Liver (tissue), 9 donors: ENCODE data around the gene LCN10. TPM values are rescaled to one million over a fixed set of nuclear protein-coding genes. Genes with fewer than 3 reads are reported as not detected.
A peak's percentile ranks its signal among the peaks of the same experiment; 100 is the strongest.

Experiments
- DNase-seq: peaks from one replicate; pipeline ENCODE4 v3.0.0-alpha.2; 2017; ENCODE audit warnings: low spot score
- H3K27ac ChIP-seq, 2 donors: one replicate each; pipeline ENCODE4 v1.7.0; 2013; ENCODE audit warnings: inconsistent platforms in 2 of 2, low read length in 2 of 2, control low read depth in 1 of 2, low read depth in 1 of 2, mild to moderate bottlenecking in 1 of 2
- H3K27me3 ChIP-seq, 4 donors: one replicate each; pipeline versions ENCODE4 v1.6.1 to v1.7.0; 2013; ENCODE audit warnings: low read length in 3 of 4, inconsistent platforms in 1 of 4, mild to moderate bottlenecking in 1 of 4, moderate library complexity in 1 of 4; ENCODE audit not compliant: control insufficient read depth in 4 of 4, insufficient read depth in 4 of 4
- H3K36me3 ChIP-seq, 4 donors: one replicate each; pipeline versions ENCODE4 v1.6.1 to v1.7.0; 2013; ENCODE audit warnings: low read length in 3 of 4, mild to moderate bottlenecking in 3 of 4, low read depth in 1 of 4, moderate library complexity in 1 of 4; ENCODE audit not compliant: control insufficient read depth in 4 of 4, insufficient read depth in 3 of 4
- H3K4me1 ChIP-seq, 4 donors: one replicate each; pipeline versions ENCODE4 v1.6.1 to v1.7.0; 2013; ENCODE audit warnings: low read length in 3 of 4, mild to moderate bottlenecking in 3 of 4, moderate library complexity in 1 of 4; ENCODE audit not compliant: control insufficient read depth in 4 of 4, insufficient read depth in 4 of 4
- H3K4me3 ChIP-seq, 3 donors: one replicate each; pipeline versions ENCODE4 v1.6.1 to v1.7.0; 2013; ENCODE audit warnings: low read length in 3 of 3, control low read depth in 1 of 3, low read depth in 1 of 3, mild to moderate bottlenecking in 1 of 3
- H3K9ac ChIP-seq, 2 donors: one replicate each; pipeline ENCODE4 v1.7.0; 2013; ENCODE audit warnings: low read length in 2 of 2, mild to moderate bottlenecking in 2 of 2, moderate library complexity in 2 of 2, control low read depth in 1 of 2, low read depth in 1 of 2
- H3K9me3 ChIP-seq, 4 donors: one replicate each; pipeline versions ENCODE4 v1.6.1 to v1.7.0; 2013; ENCODE audit warnings: low read length in 3 of 4; ENCODE audit not compliant: control insufficient read depth in 4 of 4
- ATF3 ChIP-seq: IDR thresholded peaks from 2 replicates; pipeline ENCODE4 v1.6.1; 2016; ENCODE audit warnings: antibody characterized with exemption
- CTCF ChIP-seq: fragments of 150-350 bp; IDR thresholded peaks from 2 replicates; pipeline ENCODE4 v1.5.1; 2017; ENCODE audit warnings: improper control_type of control experiment, low read depth, low read length; ENCODE audit not compliant: missing input control
- EGR1 ChIP-seq, 2 donors: IDR thresholded peaks; 2 replicates each; pipeline ENCODE4 v1.6.1; 2016 to 2018; ENCODE audit warnings: antibody characterized with exemption in 2 of 2, low read depth in 2 of 2
- FOXA1 ChIP-seq: IDR thresholded peaks from 2 replicates; pipeline ENCODE4 v1.6.1; 2016; ENCODE audit warnings: antibody characterized with exemption
- FOXA2 ChIP-seq: IDR thresholded peaks from 2 replicates; pipeline ENCODE4 v1.6.1; 2016; ENCODE audit warnings: antibody characterized with exemption
- GABPA ChIP-seq, 2 donors: IDR thresholded peaks in 1 of 2; conservative IDR thresholded peaks in 1 of 2; 2 replicates each; pipeline ENCODE4 v1.6.1; 2016; ENCODE audit warnings: antibody characterized with exemption in 2 of 2, mild to moderate bottlenecking in 1 of 2, moderate library complexity in 1 of 2
- HNF4G ChIP-seq: IDR thresholded peaks from 2 replicates; pipeline ENCODE4 v1.6.1; 2016; ENCODE audit warnings: antibody characterized with exemption
- JUND ChIP-seq, 2 donors: IDR thresholded peaks; 2 replicates each; pipeline ENCODE4 v1.6.1; 2016; ENCODE audit warnings: antibody characterized with exemption in 2 of 2
- NR2F2 ChIP-seq: IDR thresholded peaks from 2 replicates; pipeline ENCODE4 v1.6.1; 2016; ENCODE audit warnings: antibody characterized with exemption
- RAD21 ChIP-seq, 2 donors: IDR thresholded peaks; 2 replicates each; pipeline ENCODE4 v1.6.1; 2016; ENCODE audit warnings: antibody characterized with exemption in 2 of 2, mild to moderate bottlenecking in 2 of 2
- RXRA ChIP-seq, 2 donors: IDR thresholded peaks; 2 replicates each; pipeline ENCODE4 v1.6.1; 2017 to 2018; ENCODE audit warnings: antibody characterized with exemption in 2 of 2, mild to moderate bottlenecking in 1 of 2
- SP1 ChIP-seq: IDR thresholded peaks from 2 replicates; pipeline ENCODE4 v1.6.1; 2018; ENCODE audit warnings: antibody characterized with exemption, mild to moderate bottlenecking
- TAF1 ChIP-seq: conservative IDR thresholded peaks from 2 replicates; pipeline ENCODE4 v1.6.1; 2016; ENCODE audit warnings: antibody characterized with exemption, mild to moderate bottlenecking
- YY1 ChIP-seq: IDR thresholded peaks from 2 replicates; pipeline ENCODE4 v1.6.1; 2016; ENCODE audit warnings: antibody characterized with exemption, mild to moderate bottlenecking
- ZBTB33 ChIP-seq: IDR thresholded peaks from 2 replicates; pipeline ENCODE4 v1.6.1; 2016; ENCODE audit warnings: antibody characterized with exemption
- WGBS: extraction: QIAGEN DNeasy Blood & Tissue Kit; methylation state at CpG from one replicate; pipeline ENCODE4 v1.1.7; 2013; 5-methylcytosine and 5-hydroxymethylcytosine counted together
- polyA plus RNA-seq, 2 donors: library from polyadenylated mRNA; stranded (reverse) in 1 of 2; unstranded in 1 of 2; fragments of 200-250 nt in 1 of 2; fragments of >200 nt in 1 of 2; fragmentation: Nextera tagmentation in 1 of 2; extraction: Ambion mirVana in 1 of 2; gene quantifications; one replicate each; pipeline versions ENCODE4 v1.2.1 to v1.2.3, GENCODE V29; 2013 to 2015
- total RNA-seq, 2 donors: library from RNA; depleted of rRNA; stranded (reverse); fragments of >200 nt; gene quantifications; one replicate each; pipeline ENCODE4 v1.2.3, GENCODE V29; 2014
- TF ChIP-seq, protein P1 (sequence below): IDR thresholded peaks from 2 replicates; pipeline ENCODE4 v1.6.1; 2016; ENCODE audit warnings: antibody characterized with exemption
- TF ChIP-seq, protein P2 (sequence below): IDR thresholded peaks from 2 replicates; pipeline ENCODE4 v1.6.1; 2016; ENCODE audit warnings: antibody characterized with exemption, mild to moderate bottlenecking
- donor health status: healthy.
- donor health status: healthy.
- donor health status: healthy.
- donor health status: healthy.
- donor health status: healthy.

The LCN10 gene
- total and polyA plus RNA-seq, 4 donors = 0.08 to 0.14 (median 0.11) TPM

DNA sequence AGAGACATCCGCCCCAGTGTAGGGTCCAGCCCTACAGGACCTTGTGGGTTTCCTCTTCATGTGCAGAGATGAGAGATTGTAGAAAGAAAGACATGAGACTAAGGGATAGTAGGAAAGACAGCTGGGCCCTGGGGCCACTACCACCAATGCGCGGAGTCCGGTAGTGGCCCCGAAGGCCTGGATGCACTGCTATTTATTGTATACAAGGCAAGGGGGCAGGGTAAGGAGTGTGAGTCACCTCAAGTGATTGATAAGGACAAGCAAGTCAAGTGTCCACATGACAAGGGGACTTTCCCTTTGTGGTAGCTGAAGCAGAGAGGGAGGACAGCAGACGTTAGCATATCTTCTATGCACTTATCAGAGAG is 42.2 kb upstream of the LCN10 start:
- no peaks in the 10 kb centered on the region for H3K27me3 ChIP-seq
- no peak for TF ChIP-seq ZBTB33
- TF ChIP-seq TAF1 = no peak
- no peak overlapping the region for H3K27ac ChIP-seq
- H3K9ac ChIP-seq = no peak overlapping the region
- DNase-seq = no peak
- no peaks in the 10 kb centered on the region for H3K9me3 ChIP-seq
- H3K4me1 ChIP-seq = peaks cover 0 to 40% (median 34%) of the 10 kb centered on the region in 4 donors
- no peaks in the 10 kb centered on the region for H3K36me3 ChIP-seq
- no peak overlapping the region for H3K4me3 ChIP-seq
- 90% methylated on average over 6 of the region's 6 CpGs for WGBS

- H3K9ac ChIP-seq = no peak overlapping the region
- H3K27ac ChIP-seq = no peak overlapping the region
- TF ChIP-seq JUND (IDR thresholded peaks at IDR 0.05) (no peak), YY1 (no peak), GABPA (IDR thresholded peaks at IDR 0.05 in 1 of 2, conservative IDR thresholded peaks at IDR 0.05 in 1 of 2) (no peak), HNF4G (no peak), ATF3 (no peak), RAD21 (IDR thresholded peaks at IDR 0.05) (peak; percentile 26 to 42), NR2F2 (no peak), FOXA1 (no peak), CTCF (peak; percentile 20), FOXA2 (no peak), SP1 (no peak)
- TF ChIP-seq, protein P1, sequence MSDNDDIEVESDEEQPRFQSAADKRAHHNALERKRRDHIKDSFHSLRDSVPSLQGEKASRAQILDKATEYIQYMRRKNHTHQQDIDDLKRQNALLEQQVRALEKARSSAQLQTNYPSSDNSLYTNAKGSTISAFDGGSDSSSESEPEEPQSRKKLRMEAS = no peak
- peaks cover 0 to 37% (median 30%) of the 10 kb centered on the region in 4 donors for H3K4me1 ChIP-seq
- WGBS = 65% methylated on average over 9 of the region's 9 CpGs
- H3K4me3 ChIP-seq = no peak overlapping the region
- no peak for DNase-seq
- no peaks in the 10 kb centered on the region for H3K9me3 ChIP-seq
- no peaks in the 10 kb centered on the region for H3K27me3 ChIP-seq
- H3K36me3 ChIP-seq = no peaks in the 10 kb centered on the region
Measured at GRCh38 chr9:136784249-136784996, 41.7 kb upstream of the LCN10 start.

GRCh38 chr9:136782452-136782851 is 39.7 kb upstream of the LCN10 start:
- Histone ChIP-seq H3K9me3 (no peaks in the 10 kb centered on the region), H3K27ac (no peak overlapping the region), H3K4me3 (no peak overlapping the region), H3K9ac (no peak overlapping the region), H3K4me1 (peaks cover 0 to 19% (median 15%) of the 10 kb centered on the region in 4 donors), H3K36me3 (no peaks in the 10 kb centered on the region), H3K27me3 (no peaks in the 10 kb centered on the region)
- 95% methylated on average over 3 of the region's 3 CpGs for WGBS
- no peak for DNase-seq
- TF ChIP-seq, protein P1 = no peak
- no peak for TF ChIP-seq YY1
- no peak for TF ChIP-seq HNF4G
- TF ChIP-seq ATF3 = no peak
- no peak for TF ChIP-seq CTCF
- no peak for TF ChIP-seq EGR1 (IDR thresholded peaks at IDR 0.05; ENCODE audit: low read depth in 2 of 2)
- no peak for TF ChIP-seq RXRA (IDR thresholded peaks at IDR 0.05)
- TF ChIP-seq, protein P2, sequence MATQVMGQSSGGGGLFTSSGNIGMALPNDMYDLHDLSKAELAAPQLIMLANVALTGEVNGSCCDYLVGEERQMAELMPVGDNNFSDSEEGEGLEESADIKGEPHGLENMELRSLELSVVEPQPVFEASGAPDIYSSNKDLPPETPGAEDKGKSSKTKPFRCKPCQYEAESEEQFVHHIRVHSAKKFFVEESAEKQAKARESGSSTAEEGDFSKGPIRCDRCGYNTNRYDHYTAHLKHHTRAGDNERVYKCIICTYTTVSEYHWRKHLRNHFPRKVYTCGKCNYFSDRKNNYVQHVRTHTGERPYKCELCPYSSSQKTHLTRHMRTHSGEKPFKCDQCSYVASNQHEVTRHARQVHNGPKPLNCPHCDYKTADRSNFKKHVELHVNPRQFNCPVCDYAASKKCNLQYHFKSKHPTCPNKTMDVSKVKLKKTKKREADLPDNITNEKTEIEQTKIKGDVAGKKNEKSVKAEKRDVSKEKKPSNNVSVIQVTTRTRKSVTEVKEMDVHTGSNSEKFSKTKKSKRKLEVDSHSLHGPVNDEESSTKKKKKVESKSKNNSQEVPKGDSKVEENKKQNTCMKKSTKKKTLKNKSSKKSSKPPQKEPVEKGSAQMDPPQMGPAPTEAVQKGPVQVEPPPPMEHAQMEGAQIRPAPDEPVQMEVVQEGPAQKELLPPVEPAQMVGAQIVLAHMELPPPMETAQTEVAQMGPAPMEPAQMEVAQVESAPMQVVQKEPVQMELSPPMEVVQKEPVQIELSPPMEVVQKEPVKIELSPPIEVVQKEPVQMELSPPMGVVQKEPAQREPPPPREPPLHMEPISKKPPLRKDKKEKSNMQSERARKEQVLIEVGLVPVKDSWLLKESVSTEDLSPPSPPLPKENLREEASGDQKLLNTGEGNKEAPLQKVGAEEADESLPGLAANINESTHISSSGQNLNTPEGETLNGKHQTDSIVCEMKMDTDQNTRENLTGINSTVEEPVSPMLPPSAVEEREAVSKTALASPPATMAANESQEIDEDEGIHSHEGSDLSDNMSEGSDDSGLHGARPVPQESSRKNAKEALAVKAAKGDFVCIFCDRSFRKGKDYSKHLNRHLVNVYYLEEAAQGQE = no peak
